A549 (cell line): ENCODE data around the gene ZMYND8. TPM values are rescaled to one million over a fixed set of nuclear protein-coding genes. Genes with fewer than 3 reads are reported as not detected.

Experiments
- ATAC-seq, 2 experiments: fragments of 200-7000 bp in 1 of 2; fragments of >200 bp in 1 of 2; cut with Nextera tagmentation in 1 of 2; cut with Tn5 transposase in 1 of 2; 3 replicates each; pipeline versions ENCODE4 v1.8.0 to v1.9.1; 2018 to 2020; ENCODE audit warnings: mild to moderate bottlenecking in 1 of 2, moderate library complexity in 1 of 2
- CTCF ChIA-PET: fragments of 300-600 bp; sonication (Branson Sonifier 250); formaldehyde crosslinking; extraction: SDS; loops from one replicate; lab custom pipeline; 2021; ENCODE audit warnings: antibody characterized with exemption, inconsistent platforms; lab: Yijun Ruan, JAX
- POLR2A ChIA-PET: fragments of 350-600 bp; formaldehyde crosslinking; extraction: SDS; loops from one replicate; lab custom pipeline; 2021; ENCODE audit warnings: antibody characterized with exemption, inconsistent platforms; lab: Yijun Ruan, JAX
- DNase-seq, 2 experiments: peaks; one replicate each; pipeline versions ENCODE4 v3.0.0 to v3.0.0-alpha.2; 2011 to 2016; ENCODE audit warnings: low read depth in 1 of 2, low spot score in 1 of 2
- FAIRE-seq: peaks from 2 replicates; lab custom pipeline; 2011; peaks lifted over from hg19 to GRCh38; lab: Jason Lieb, UNC
- H3K27ac ChIP-seq, 2 experiments: fragments of >200 bp; sonication (Bioruptor Twin); formaldehyde crosslinking; 3 replicates each; pipeline ENCODE4 v1.5.1; 2016 to 2017
- H3K4me1 ChIP-seq: fragments of >200 bp; sonication (Bioruptor Twin); formaldehyde crosslinking; 3 replicates; pipeline ENCODE4 v1.6.1; 2016
- H3K4me2 ChIP-seq: fragments of >200 bp; sonication (Bioruptor Twin); formaldehyde crosslinking; 3 replicates; pipeline ENCODE4 v1.6.1; 2016
- H3K4me3 ChIP-seq: fragments of >200 bp; sonication (Bioruptor Twin); formaldehyde crosslinking; 3 replicates; pipeline ENCODE4 v1.5.1; 2016
- H3K9me3 ChIP-seq: fragments of >200 bp; sonication (Bioruptor Twin); formaldehyde crosslinking; 3 replicates; pipeline ENCODE4 v1.6.1; 2016
- CEBPB ChIP-seq, 2 experiments: fragments of >200 bp in 1 of 2; sonication (Bioruptor Twin) in 1 of 2; formaldehyde crosslinking in 1 of 2; IDR thresholded peaks; 2 replicates each; pipeline ENCODE4 v1.6.1; 2012 to 2016
- EHF ChIP-seq: fragments of 250-450 bp; sonication (Bioruptor Pico); IDR thresholded peaks from 2 replicates; pipeline ENCODE4 v1.5.0; 2020; ENCODE audit warnings: mild to moderate bottlenecking
- ESRRA ChIP-seq: fragments of 150-350 bp; IDR thresholded peaks from 2 replicates; pipeline ENCODE4 v1.6.1; 2014; ENCODE audit warnings: mild to moderate bottlenecking, low read length, borderline replicate concordance
- FOSL2 ChIP-seq, 2 experiments: fragments of 450-650 bp in 1 of 2; fragments of >200 bp in 1 of 2; sonication (Bioruptor Twin) in 1 of 2; formaldehyde crosslinking; IDR thresholded peaks; 2 replicates each; pipeline versions ENCODE4 v1.5.0 to v1.6.1; 2016 to 2020; ENCODE audit warnings: mild to moderate bottlenecking in 1 of 2, moderate library complexity in 1 of 2
- GATA3 ChIP-seq: IDR thresholded peaks from 2 replicates; pipeline ENCODE4 v1.6.1; 2012; ENCODE audit warnings: borderline replicate concordance
- HDAC2 ChIP-seq: fragments of 200-600 bp; sonication (generic); IDR thresholded peaks from 2 replicates; pipeline ENCODE4 v1.6.1; 2016
- HEYL ChIP-seq: fragments of 250-450 bp; sonication (Bioruptor Pico); IDR thresholded peaks from 2 replicates; pipeline ENCODE4 v1.8.0; 2021; ENCODE audit warnings: mild to moderate bottlenecking, moderate library complexity
- HOXB13 ChIP-seq: fragments of 250-450 bp; sonication (Bioruptor Pico); IDR thresholded peaks from 2 replicates; pipeline ENCODE4 v1.5.0; 2020; ENCODE audit warnings: low read depth, mild to moderate bottlenecking, moderate library complexity
- JUN ChIP-seq, 2 experiments: fragments of >200 bp; sonication (Bioruptor Twin); formaldehyde crosslinking; IDR thresholded peaks; 2 replicates in 1 of 2; 3 replicates in 1 of 2; pipeline ENCODE4 v1.6.1; 2016 to 2017
- MAFK ChIP-seq: fragments of 450-650 bp; IDR thresholded peaks from 2 replicates; pipeline ENCODE4 v1.6.1; 2014; ENCODE audit not compliant: partially characterized antibody
- NFE2L2 ChIP-seq: fragments of 150-350 bp; conservative IDR thresholded peaks from 2 replicates; pipeline ENCODE4 v1.6.1; 2014; ENCODE audit warnings: low read length
- NR3C1 ChIP-seq: fragments of >200 bp; sonication (Bioruptor Twin); formaldehyde crosslinking; IDR thresholded peaks from 3 replicates; pipeline ENCODE4 v1.6.1; 2017
- POLR2A ChIP-seq: IDR thresholded peaks from 2 replicates; pipeline ENCODE4 v1.6.1; 2012; ENCODE audit warnings: mild to moderate bottlenecking, low read length
- RAD21 ChIP-seq, 2 experiments: fragments of >200 bp in 1 of 2; sonication (Bioruptor Twin) in 1 of 2; formaldehyde crosslinking in 1 of 2; IDR thresholded peaks in 1 of 2; conservative IDR thresholded peaks in 1 of 2; 2 replicates in 1 of 2; 3 replicates in 1 of 2; pipeline ENCODE4 v1.6.1; 2012 to 2018; ENCODE audit warnings: inconsistent platforms in 1 of 2
- RARB ChIP-seq: fragments of 250-450 bp; sonication (Bioruptor Pico); IDR thresholded peaks from 2 replicates; pipeline ENCODE4 v1.8.0; 2021; ENCODE audit warnings: mild to moderate bottlenecking, moderate library complexity
- RFX5 ChIP-seq: fragments of 450-650 bp; IDR thresholded peaks from 2 replicates; pipeline ENCODE4 v1.7.1; 2014; ENCODE audit warnings: antibody characterized with exemption, mild to moderate bottlenecking, moderate library complexity
- RNF2 ChIP-seq: fragments of 200-600 bp; sonication (generic); IDR thresholded peaks from 2 replicates; pipeline ENCODE4 v1.6.1; 2016; ENCODE audit warnings: low read depth, mild to moderate bottlenecking, antibody characterized with exemption, moderate library complexity, borderline replicate concordance
- SMC3 ChIP-seq: fragments of >200 bp; sonication (Bioruptor Twin); formaldehyde crosslinking; IDR thresholded peaks from 3 replicates; pipeline ENCODE4 v1.6.1; 2018; ENCODE audit warnings: inconsistent platforms
- TFCP2L1 ChIP-seq: fragments of 250-450 bp; sonication (Bioruptor Pico); IDR thresholded peaks from 2 replicates; pipeline ENCODE4 v1.5.0; 2021; ENCODE audit warnings: mild to moderate bottlenecking
- TP53 ChIP-seq: fragments of 250-450 bp; sonication (Bioruptor Pico); IDR thresholded peaks from 2 replicates; pipeline ENCODE4 v1.5.0; 2021; ENCODE audit warnings: mild to moderate bottlenecking, moderate library complexity
- ZC3H11A ChIP-seq: fragments of 450-650 bp; IDR thresholded peaks from 2 replicates; pipeline ENCODE4 v1.6.1; 2014; ENCODE audit warnings: antibody characterized with exemption, mild to moderate bottlenecking
- ZFP36 ChIP-seq: fragments of 450-650 bp; IDR thresholded peaks from 2 replicates; pipeline ENCODE4 v1.6.1; 2014; ENCODE audit warnings: borderline replicate concordance; ENCODE audit not compliant: partially characterized antibody
- ZNF302 ChIP-seq: fragments of 250-450 bp; sonication (Bioruptor Pico); IDR thresholded peaks from 2 replicates; pipeline ENCODE4 v1.9.0; 2021; ENCODE audit warnings: inconsistent platforms, mild to moderate bottlenecking, moderate library complexity
- ZSCAN20 ChIP-seq: fragments of 250-450 bp; sonication (Bioruptor Pico); IDR thresholded peaks from 2 replicates; pipeline ENCODE4 v1.8.0; 2022; ENCODE audit warnings: mild to moderate bottlenecking, moderate library complexity
- WGBS: methylation state at CpG from one replicate; pipeline ENCODE4 v1.1.6; 2017; ENCODE audit errors: missing lambda C conversion rate; 5-methylcytosine and 5-hydroxymethylcytosine counted together
- polyA plus RNA-seq, 4 experiments: library from polyadenylated mRNA; depleted of rRNA in 3 of 4; stranded (reverse); fragments of >200 nt; fragmentation: RNase III in 1 of 4; extraction: RNeasy Plus Mini Kit Qiagen cat#74134 plus additional on column Dnase treatment in 1 of 4; gene quantifications; 2 replicates in 3 of 4; 3 replicates in 1 of 4; pipeline ENCODE4 v1.2.3, GENCODE V29; 2011 to 2017
- TF ChIP-seq, protein P1 (sequence below): fragments of 250-450 bp; sonication (Bioruptor Pico); IDR thresholded peaks from 2 replicates; pipeline ENCODE4 v1.5.0; 2021; ENCODE audit warnings: mild to moderate bottlenecking, moderate library complexity, borderline replicate concordance

Gene ZMYND8
- polyA plus RNA-seq, 2 of the 4 experiments (the other 2 are of a cell fraction), result 10.4 to 24.9 TPM

GRCh38 chr20:47231382-47232039 lies 125.0 kb downstream of the ZMYND8 start:
- Histone ChIP-seq H3K9me3 (no peaks in the 10 kb centered on the region), H3K27ac (no peak overlapping the region), H3K4me2 (no peak overlapping the region), H3K4me3 (no peak overlapping the region), H3K4me1 (peaks cover 5% of the 10 kb centered on the region; the same call in 1 of the 3 replicates)
- TF ChIP-seq CEBPB (IDR thresholded peaks at IDR 0.05), result peak; percentile 75; a peak in 3 of 4 replicates
- TF ChIP-seq POLR2A, result no peak
- ATAC-seq, result no peak
- WGBS, result 91% methylated on average over 16 of the region's 16 CpGs
- ChIA-PET CTCF (interaction anchor here (0.7 to 3.1 kb wide), 7 partner anchors 10 to 483 kb away, joined by 3 to 11 read pairs (median 4); no protein-coding TSS in a partner anchor), POLR2A (no interaction called here)
- FAIRE-seq, result no peak
- DNase-seq, result no peak

DNA sequence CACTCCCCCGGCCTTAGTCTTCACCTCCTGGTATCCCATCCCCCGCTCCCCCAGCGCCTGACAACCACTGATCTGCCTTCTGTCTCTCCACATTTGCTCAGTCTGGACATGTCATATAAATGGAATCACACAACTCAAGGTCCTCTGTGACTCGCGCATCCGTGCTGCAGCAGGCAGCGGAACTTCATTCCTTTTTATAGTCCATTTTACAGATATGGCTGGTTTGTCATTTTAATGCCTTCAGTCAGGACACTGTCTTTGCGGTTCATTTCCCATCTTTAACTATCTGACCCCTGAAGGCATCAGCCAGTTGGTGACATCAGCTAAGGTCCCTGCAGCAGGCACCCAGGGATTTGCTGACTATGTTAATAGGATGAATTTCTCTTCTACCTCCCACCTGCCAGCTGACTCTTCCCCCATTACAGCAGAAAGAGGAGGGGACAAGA lies 125.7 kb downstream of the ZMYND8 start:
- FAIRE-seq, result no peak
- Histone ChIP-seq H3K4me2 (no peak overlapping the region), H3K4me3 (no peak overlapping the region), H3K9me3 (no peaks in the 10 kb centered on the region), H3K4me1 (peaks cover 5% of the 10 kb centered on the region; the same call in 1 of the 3 replicates), H3K27ac (no peak overlapping the region)
- no peak for DNase-seq
- ATAC-seq, result no peak
- ChIA-PET POLR2A (no interaction called here), CTCF (interaction anchor here (1.5 to 3.1 kb wide), 3 partner anchors 11 to 478 kb away, joined by 3 to 11 read pairs (median 4); no protein-coding TSS in a partner anchor)
- 91% methylated on average over 8 of the region's 8 CpGs for WGBS
- TF ChIP-seq NR3C1 (no peak), MAFK (peak; percentile 9)

DNA sequence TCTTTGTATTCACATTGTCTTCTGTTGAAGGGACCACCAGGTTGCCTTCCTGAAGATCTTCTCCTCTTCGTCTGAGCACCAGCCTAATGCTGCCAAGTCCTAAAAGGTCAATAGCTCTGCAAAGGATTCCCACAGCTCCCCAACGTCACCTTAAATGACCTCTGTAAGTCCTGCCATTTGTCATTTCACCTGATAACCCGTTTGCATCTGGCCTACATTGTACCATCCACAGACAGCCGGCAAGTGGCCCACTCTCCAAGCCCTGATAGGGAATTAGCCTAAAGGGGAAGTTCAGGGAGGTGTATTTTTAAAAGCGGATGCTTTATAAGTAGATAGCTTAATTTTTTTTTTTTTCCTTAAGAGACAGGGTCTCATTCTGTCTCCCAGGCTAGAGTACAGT lies 127.8 kb downstream of the ZMYND8 start:
- TF ChIP-seq FOSL2 (IDR thresholded peaks at IDR 0.05) (no peak), FOSL2 (CRISPR knock-in tag; IDR thresholded peaks at IDR 0.05) (no peak), ESRRA (no peak), HOXB13 (CRISPR knock-in tag) (no peak), JUN (IDR thresholded peaks at IDR 0.05) (no peak), RFX5 (no peak), TP53 (no peak), RAD21 (conservative IDR thresholded peaks at IDR 0.05 in 1 of 2, IDR thresholded peaks at IDR 0.05 in 1 of 2) (no peak), TFCP2L1 (CRISPR knock-in tag) (no peak), GATA3 (no peak), SMC3 (no peak), EHF (CRISPR knock-in tag) (no peak), ZFP36 (no peak)
- ChIA-PET CTCF (interaction anchor here (0.8 to 2.6 kb wide), 5 partner anchors 9 to 470 kb away, joined by 3 to 8 read pairs (median 7); no protein-coding TSS in a partner anchor), POLR2A (no interaction called here)
- no peak for DNase-seq
- WGBS, result 81% methylated on average over 5 of the region's 5 CpGs
- ATAC-seq, result no peak
- Histone ChIP-seq H3K4me3 (no peak overlapping the region), H3K9me3 (no peaks in the 10 kb centered on the region), H3K4me2 (no peak overlapping the region), H3K27ac (no peak overlapping the region), H3K4me1 (peaks cover 5% of the 10 kb centered on the region; the same call in 1 of the 3 replicates)
- no peak for FAIRE-seq

GRCh38 chr20:47227576-47227975 lies 128.9 kb downstream of the ZMYND8 start:
- no peaks in the 10 kb centered on the region for H3K9me3 ChIP-seq
- POLR2A ChIA-PET, result no interaction called here
- H3K4me1 ChIP-seq, result peaks cover 5% of the 10 kb centered on the region; the same call in 1 of the 3 replicates
- FAIRE-seq, result no peak
- no peak for DNase-seq
- 85% methylated on average over 9 of the region's 9 CpGs for WGBS
- no peak overlapping the region for H3K4me3 ChIP-seq
- H3K4me2 ChIP-seq, result no peak overlapping the region
- CTCF ChIA-PET, result interaction anchor here (0.7 to 1.3 kb wide), 5 partner anchors 9 to 156 kb away, joined by 3 to 7 read pairs (median 4); no protein-coding TSS in a partner anchor
- TF ChIP-seq GATA3 (no peak), RAD21 (conservative IDR thresholded peaks at IDR 0.05 in 1 of 2, IDR thresholded peaks at IDR 0.05 in 1 of 2) (no peak), ZC3H11A (no peak), RARB (CRISPR knock-in tag) (no peak), HEYL (CRISPR knock-in tag) (no peak), JUN (IDR thresholded peaks at IDR 0.05) (no peak), ZNF302 (no peak), SMC3 (no peak), ZSCAN20 (no peak), RNF2 (no peak), NFE2L2 (no peak), HDAC2 (no peak), NR3C1 (no peak)
- TF ChIP-seq, protein P1, sequence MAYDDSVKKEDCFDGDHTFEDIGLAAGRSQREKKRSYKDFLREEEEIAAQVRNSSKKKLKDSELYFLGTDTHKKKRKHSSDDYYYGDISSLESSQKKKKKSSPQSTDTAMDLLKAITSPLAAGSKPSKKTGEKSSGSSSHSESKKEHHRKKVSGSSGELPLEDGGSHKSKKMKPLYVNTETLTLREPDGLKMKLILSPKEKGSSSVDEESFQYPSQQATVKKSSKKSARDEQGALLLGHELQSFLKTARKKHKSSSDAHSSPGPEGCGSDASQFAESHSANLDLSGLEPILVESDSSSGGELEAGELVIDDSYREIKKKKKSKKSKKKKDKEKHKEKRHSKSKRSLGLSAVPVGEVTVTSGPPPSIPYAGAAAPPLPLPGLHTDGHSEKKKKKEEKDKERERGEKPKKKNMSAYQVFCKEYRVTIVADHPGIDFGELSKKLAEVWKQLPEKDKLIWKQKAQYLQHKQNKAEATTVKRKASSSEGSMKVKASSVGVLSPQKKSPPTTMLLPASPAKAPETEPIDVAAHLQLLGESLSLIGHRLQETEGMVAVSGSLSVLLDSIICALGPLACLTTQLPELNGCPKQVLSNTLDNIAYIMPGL (CRISPR knock-in tag), result no peak
- ATAC-seq, result no peak
- no peak overlapping the region for H3K27ac ChIP-seq
